G401.6 (cell line): Measurements from ENCODE around the gene XPNPEP1.

Source experiments
- FAIRE-seq: peaks from 2 replicates; lab custom pipeline; 2012; peaks lifted over from hg19 to GRCh38; lab: Jason Lieb, UNC

Gene XPNPEP1

DNA sequence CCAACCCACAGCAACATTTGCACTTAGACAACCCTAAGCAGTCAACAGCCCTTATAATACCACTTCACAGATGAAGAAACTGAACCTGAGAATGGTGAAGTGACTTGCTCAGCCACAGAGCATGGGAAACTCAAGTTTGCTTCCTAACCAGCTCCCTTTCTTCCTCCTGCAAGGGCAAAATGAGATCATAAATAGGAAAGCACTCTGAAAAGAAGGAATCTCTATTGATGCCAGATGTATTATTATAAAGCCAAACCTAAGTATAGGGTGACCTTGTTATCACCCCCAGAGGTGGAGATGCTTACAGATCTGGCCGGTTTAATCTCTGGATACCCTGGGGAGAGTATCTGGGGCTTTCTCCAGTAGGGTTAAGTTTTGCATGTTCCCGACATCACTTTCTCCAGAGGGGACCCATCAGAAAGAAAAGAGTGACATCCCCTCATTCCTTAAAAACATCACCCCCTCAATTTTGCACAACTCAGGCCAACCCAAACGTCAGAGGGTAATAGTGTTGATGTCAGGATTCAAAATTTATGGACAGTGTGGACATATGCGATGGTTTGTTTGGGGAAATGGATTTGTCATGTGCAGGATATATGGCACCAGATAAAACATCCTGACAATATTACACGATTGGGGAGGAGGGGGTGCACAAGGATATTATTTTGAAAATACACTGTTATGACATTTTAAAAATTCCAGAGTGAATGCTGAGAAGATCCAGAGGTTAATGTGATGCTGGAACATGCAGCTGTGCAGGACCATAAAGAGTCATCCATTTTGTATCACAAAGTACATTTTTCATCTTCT is 24.0 kb upstream of the XPNPEP1 start:
- no peak for FAIRE-seq

DNA sequence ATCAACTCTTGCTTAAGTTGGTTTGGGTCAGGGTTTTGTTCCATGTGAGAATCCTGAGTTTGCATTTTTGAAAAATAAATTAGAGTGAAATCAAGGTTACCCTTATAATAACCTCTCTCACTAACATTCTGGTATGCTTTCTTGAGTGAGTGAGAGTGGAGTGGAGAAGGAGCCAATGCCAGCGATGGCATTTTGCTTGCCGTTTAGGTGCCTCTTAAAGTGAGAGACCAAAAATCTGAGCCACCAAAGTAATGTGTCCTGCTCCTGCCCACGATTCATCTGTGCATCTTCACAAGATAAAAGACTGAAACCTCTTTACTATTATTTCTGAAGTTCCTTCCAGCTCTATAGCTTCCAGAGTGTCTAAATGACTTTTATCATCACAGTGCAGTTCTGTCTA is 23.4 kb upstream of the XPNPEP1 start:
- no peak for FAIRE-seq

DNA sequence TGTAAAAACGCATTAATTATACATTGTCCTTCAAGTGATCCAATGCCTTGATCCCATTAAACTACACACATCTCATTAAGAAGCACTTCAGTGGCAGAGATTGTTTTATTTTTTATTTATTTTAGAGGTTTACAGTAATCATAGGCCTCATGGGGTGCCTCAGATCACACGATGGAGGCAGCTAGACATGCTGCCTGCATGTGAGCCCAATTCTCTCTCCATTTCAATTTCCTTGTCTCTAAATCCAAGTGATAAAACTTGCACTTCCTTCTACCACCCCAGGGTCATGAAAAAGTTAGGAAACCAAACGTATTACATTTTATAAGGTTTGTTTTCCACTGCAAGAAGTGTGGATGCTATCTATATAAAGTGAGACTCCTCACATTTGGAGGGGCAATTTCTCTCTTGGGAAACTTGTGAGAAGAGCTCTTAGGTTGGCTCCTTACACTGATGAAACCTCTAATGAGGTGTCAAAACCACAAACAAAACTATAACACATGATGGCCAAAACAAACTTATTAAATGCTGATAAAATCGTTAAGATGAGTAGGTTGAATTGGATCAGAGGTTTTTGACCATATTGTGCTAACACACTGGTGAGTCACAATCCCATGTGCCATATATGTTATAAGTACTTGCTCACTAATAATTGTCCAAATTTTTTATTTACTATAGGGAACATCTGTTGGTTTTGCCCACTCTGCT is 22.3 kb upstream of the XPNPEP1 start:
- no peak for FAIRE-seq

DNA sequence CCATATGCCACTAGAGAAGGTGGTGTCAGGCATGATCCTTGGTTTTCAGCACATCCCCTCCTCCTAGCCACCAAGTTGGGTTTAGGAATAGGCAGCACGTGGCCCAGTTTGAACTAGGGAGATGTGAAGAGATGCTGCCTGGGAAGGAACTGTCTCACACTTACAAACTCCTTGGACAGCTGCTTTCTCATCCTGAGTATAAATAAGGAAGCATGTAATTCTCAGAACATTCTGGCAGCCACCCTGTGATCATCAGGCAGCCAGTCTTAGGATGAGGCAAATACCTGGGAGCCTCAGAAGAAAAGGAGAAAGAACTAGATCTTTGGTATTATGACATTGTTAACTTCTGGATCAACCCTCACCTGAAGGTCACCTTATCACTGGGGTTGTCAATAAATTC is 21.3 kb upstream of the XPNPEP1 start:
- no peak for FAIRE-seq

GRCh38 chr10:109941236-109941862 is 18.0 kb upstream of the XPNPEP1 start:
- FAIRE-seq = no peak

DNA sequence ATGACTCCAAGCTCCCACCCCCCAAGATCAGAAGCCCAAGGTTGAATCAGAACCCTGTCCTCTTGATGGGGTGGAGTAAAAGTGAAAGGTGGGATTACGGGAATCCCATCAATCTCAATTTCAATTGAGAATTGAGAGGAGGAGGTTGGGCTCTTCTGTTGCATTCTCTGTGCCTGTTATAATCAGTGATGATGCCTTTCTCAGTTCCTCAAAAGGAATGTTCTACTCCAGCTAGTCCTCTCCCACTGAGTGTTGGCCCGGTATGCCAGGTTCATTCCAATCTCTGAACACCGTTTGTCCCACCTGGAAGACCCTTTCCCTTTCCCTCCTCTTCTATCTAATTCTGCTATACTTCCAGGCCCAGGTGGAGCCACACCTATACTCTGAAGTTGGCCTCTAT is 17.2 kb upstream of the XPNPEP1 start:
- FAIRE-seq = no peak

GRCh38 chr10:109940117-109940516 is 16.8 kb upstream of the XPNPEP1 start:
- FAIRE-seq = no peak

GRCh38 chr10:109939315-109939961 is 16.1 kb upstream of the XPNPEP1 start:
- no peak for FAIRE-seq

GRCh38 chr10:109937460-109938065 is 14.3 kb upstream of the XPNPEP1 start:
- FAIRE-seq = no peak

DNA sequence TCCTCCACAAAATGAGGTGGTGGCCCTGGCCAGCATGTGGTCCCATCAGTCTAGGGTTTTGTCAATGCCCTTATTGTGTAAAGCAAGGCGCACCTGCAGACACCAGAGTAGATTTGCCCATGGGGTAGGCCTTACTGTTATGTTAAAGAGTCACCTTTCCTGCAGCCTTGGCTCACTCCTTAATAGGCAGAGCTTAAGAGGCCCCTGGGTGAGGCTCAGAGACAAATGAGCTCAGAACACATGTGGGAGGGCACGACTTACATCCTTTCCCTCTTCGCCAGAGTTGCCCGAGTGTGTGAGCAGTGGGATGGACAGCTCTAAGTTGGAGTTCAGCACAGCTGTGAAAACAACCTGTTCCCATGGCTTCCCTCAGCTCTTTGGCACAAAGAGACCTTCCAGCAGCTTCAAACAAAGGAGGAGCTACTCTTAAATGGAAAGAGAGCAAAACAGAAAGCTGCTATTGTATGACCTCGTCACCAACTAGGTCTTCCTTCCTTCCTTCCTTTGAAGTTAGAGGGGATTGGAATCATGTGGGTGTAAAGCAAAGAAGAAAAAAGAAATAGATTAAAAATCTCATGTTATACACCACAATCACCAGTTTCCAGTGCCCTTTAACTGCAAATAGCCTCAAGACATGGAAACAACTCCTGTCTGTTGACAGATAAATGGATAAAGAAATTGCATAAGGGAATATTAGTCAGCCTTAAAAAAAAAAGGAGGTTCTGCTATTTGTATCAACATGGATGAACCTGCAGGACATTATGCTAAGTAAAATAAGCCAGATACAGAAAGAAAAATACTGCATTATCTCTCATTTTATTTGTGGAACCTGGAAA is 11.9 kb upstream of the XPNPEP1 start:
- no peak for FAIRE-seq

DNA sequence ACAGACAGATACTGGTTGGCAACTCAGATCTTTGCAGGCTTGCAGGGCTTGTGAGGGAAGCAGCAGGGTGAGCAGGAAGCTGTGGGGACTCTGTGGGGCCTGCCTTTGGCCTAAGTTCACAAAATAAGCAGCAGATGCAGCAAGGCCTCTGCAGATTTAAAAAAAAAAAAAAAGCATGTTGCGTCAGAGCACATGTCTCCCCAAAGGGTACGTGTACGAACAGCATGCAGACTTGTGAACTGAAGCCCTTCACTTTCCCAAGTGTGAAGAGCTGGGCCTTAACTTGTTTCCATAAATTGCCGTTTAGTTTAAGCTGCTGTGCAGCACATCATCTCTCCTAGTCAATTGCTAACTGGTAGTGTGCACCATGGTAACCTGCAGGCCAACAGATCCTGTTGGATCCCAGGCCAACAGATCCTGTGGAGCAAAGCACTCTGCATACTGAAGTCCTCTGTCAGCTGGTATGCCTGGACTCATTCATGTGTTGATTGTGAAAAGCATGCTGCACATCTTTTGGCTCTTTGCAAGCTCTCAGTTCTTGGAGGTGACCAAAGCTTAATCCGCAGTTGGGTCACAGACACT is 10.8 kb upstream of the XPNPEP1 start:
- no peak for FAIRE-seq

- FAIRE-seq = no peak
Observed at GRCh38 chr10:109932968-109933367, 9.7 kb upstream of the XPNPEP1 start.

GRCh38 chr10:109932391-109932790 is 9.1 kb upstream of the XPNPEP1 start:
- no peak for FAIRE-seq

- FAIRE-seq = no peak
Observed at GRCh38 chr10:109931163-109931562, 7.9 kb upstream of the XPNPEP1 start.

- FAIRE-seq = no peak
Observed at GRCh38 chr10:109929501-109930219, 6.3 kb upstream of the XPNPEP1 start.

DNA sequence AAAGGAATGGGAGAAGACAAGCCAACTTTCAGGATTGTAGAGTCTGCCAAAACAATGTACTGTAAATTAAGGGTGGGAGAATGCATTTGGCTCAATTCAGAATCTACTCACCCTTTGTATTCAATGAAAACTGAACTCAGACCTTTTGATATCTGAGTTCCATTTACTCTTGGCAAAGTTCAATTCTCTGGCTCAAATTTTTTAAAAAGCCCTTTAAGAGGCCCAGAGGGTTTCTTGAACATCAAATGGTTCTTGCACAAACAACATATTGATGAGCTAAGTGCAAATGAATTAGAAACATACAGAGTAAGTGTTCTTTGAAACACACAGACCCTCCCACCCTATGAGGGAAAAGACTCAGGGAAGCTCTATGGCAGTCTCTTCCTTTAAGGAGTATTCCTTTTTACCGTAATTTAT is 5.2 kb upstream of the XPNPEP1 start:
- no peak for FAIRE-seq

DNA sequence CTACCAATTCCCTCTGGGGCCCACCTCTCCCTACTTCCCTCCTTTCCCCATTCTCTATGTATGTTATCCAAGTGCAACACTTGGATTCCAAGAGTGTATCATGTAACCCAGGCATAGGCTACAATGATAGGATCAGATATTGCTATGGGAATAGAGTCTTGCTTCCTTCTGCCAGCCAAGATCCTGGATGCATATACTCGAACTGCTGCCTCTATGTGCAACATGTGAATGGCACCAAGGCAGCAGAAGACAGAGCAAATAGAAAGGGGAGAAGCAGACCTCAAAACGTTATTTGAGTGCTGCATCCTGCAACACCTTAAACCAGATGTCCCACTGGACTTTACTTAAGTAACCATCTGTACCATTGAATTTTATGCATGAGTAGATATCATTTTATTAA is 3.5 kb upstream of the XPNPEP1 start:
- no peak for FAIRE-seq

GRCh38 chr10:109926061-109926745 is 2.9 kb upstream of the XPNPEP1 start:
- FAIRE-seq = no peak

- no peak for FAIRE-seq
Observed at GRCh38 chr10:109924967-109925620, 1.8 kb upstream of the XPNPEP1 start.
